K562 (cell line): ENCODE measurements around the gene ARL6IP6. TPM values are rescaled to one million over a fixed set of nuclear protein-coding genes. Genes with fewer than 3 reads are reported as not detected.

Source experiments
- ASH1L ChIP-seq: fragments of 450-650 bp; IDR thresholded peaks from 2 replicates; pipeline ENCODE4 v1.6.1; 2018; ENCODE audit warnings: borderline replicate concordance, mild to moderate bottlenecking, low read depth; ENCODE audit not compliant: partially characterized antibody
- CHAMP1 ChIP-seq: fragments of 450-650 bp; IDR thresholded peaks from 2 replicates; pipeline ENCODE4 v1.6.1; 2016; ENCODE audit warnings: mild to moderate bottlenecking
- MCM2 ChIP-seq: fragments of 450-650 bp; IDR thresholded peaks from 2 replicates; pipeline ENCODE4 v1.6.1; 2017; ENCODE audit warnings: low read depth, mild to moderate bottlenecking
- MED1 ChIP-seq: sonication (generic); formaldehyde crosslinking; IDR thresholded peaks from 2 replicates; pipeline ENCODE4 v1.8.1; 2023; ENCODE audit warnings: missing genetic modification reagents, borderline replicate concordance
- MEF2D ChIP-seq: conservative IDR thresholded peaks from 2 replicates; pipeline ENCODE4 v1.6.1; 2016; ENCODE audit warnings: low read depth, missing genetic modification characterization, missing compliant biosample characterization
- NFYB ChIP-seq: IDR thresholded peaks from 2 replicates; pipeline ENCODE4 v1.6.1; 2011; ENCODE audit warnings: mild to moderate bottlenecking, moderate library complexity; ENCODE audit not compliant: insufficient read length; ENCODE audit errors: extremely low read depth
- POLR2G ChIP-seq: fragments of 200-400 bp; formaldehyde crosslinking; IDR thresholded peaks from 2 replicates; pipeline ENCODE4 v1.6.1; 2017; ENCODE audit warnings: low read depth, mild to moderate bottlenecking, antibody characterized with exemption, low read length, moderate library complexity
- POLR2H ChIP-seq: IDR thresholded peaks from 2 replicates; pipeline ENCODE4 v1.6.1; 2016; ENCODE audit warnings: missing genetic modification characterization, low read depth, mild to moderate bottlenecking, control low read depth, missing compliant biosample characterization, moderate library complexity
- SNRNP70 ChIP-seq: fragments of 200-400 bp; formaldehyde crosslinking; optimal IDR thresholded peaks from 2 replicates; pipeline ENCODE3; 2017; ENCODE audit warnings: low read depth, low read length
- STAT6 ChIP-seq: sonication (generic); formaldehyde crosslinking; IDR thresholded peaks from 2 replicates; pipeline ENCODE4 v1.8.1; 2023; ENCODE audit warnings: mild to moderate bottlenecking, missing genetic modification reagents
- TCF7L2 ChIP-seq: fragments of 150-350 bp; IDR thresholded peaks from 2 replicates; pipeline ENCODE4 v1.6.1; 2016; ENCODE audit warnings: low read depth, mild to moderate bottlenecking, low read length, moderate library complexity
- TFAP4 ChIP-seq: sonication (generic); formaldehyde crosslinking; IDR thresholded peaks from 2 replicates; pipeline ENCODE4 v1.8.0; 2022; ENCODE audit warnings: missing genetic modification reagents, mild to moderate bottlenecking, moderate library complexity, borderline replicate concordance
- UBTF ChIP-seq, 2 experiments: IDR thresholded peaks; 2 replicates each; pipeline ENCODE4 v1.6.1; 2012; ENCODE audit warnings: improper control_type of control experiment in 2 of 2, low read depth in 2 of 2, low read length in 2 of 2, borderline replicate concordance in 1 of 2
- ZNF583 ChIP-seq: fragments of 250-450 bp; sonication (Bioruptor Pico); IDR thresholded peaks from 2 replicates; pipeline ENCODE4 v1.4.0; 2020
- polyA plus RNA-seq, 8 experiments: library from polyadenylated mRNA; depleted of rRNA in 4 of 8; stranded (reverse) in 5 of 8; unstranded in 3 of 8; fragments of >200 nt; fragmentation: Nextera tagmentation in 2 of 8; fragmentation: Illumina TruSeq in 1 of 8; extraction: Ambion mirVana in 2 of 8; extraction: Trizol in 1 of 8; gene quantifications; 2 replicates each; pipeline versions ENCODE4 v1.2.1 to v1.2.3, GENCODE V29; 2011 to 2014; ENCODE audit warnings: inconsistent platforms in 1 of 8, missing spikeins in 1 of 8
- total RNA-seq, 7 experiments: library from RNA; depleted of rRNA in 6 of 7; stranded (reverse); fragments of >200 nt in 6 of 7; fragmentation: Illumina TruSeq in 2 of 7; extraction: Trizol in 2 of 7; gene quantifications; 2 replicates each; pipeline versions ENCODE4 v1.2.1 to v1.2.3, GENCODE V29; 2011 to 2021; ENCODE audit warnings: low replicate concordance in 1 of 7

The ARL6IP6 gene
- total and polyA plus RNA-seq, 9 of the 15 experiments (the other 6 are each of a cell fraction or from before 2014, with no cell fraction given): 19.2 to 98.5 (median 36.2) TPM

GRCh38 chr2:152717228-152718075 is 968 bp upstream of the ARL6IP6 start, which contains the start of gene PRPF40A (continued):
- TF ChIP-seq CHAMP1: no peak
- TF ChIP-seq TCF7L2: peak; percentile 26; the same call in 1 of the 2 replicates
- no peak for TF ChIP-seq MEF2D (tag)
- TF ChIP-seq MED1 (CRISPR knock-in tag): no peak
- 0 out of 2 replicates have a peak, but pooled peaks have one; percentile 6 for TF ChIP-seq ZNF583
- TF ChIP-seq TFAP4 (CRISPR knock-in tag): peak; percentile 57
- peak; percentile 96 for TF ChIP-seq ASH1L
- TF ChIP-seq MCM2: no peak
- TF ChIP-seq POLR2G: peak; percentile 97
- no peak for TF ChIP-seq SNRNP70
- no peak for TF ChIP-seq STAT6 (CRISPR knock-in tag)
- TF ChIP-seq UBTF (IDR thresholded peaks at IDR 0.05; ENCODE audit: borderline replicate concordance in 1 of 2, low read depth in 2 of 2, low read length in 2 of 2): 0 out of 4 replicates have a peak, but pooled peaks of 1 of the 2 experiments have one; percentile 48
- peak; percentile 57 for TF ChIP-seq POLR2H (tag)
- peak; percentile 95 for TF ChIP-seq NFYB
